Astrocyte of the cerebellum (primary cell): ENCODE measurements around the gene VPS4B.

ENCODE experiments used
- DNase-seq: peaks from one replicate; pipeline ENCODE4 v3.0.0-alpha.2; 2011; ENCODE audit warnings: low read depth
- H3K4me3 ChIP-seq: 2 replicates; pipeline ENCODE4 v1.5.1; 2011; ENCODE audit warnings: mild to moderate bottlenecking, low read depth, low read length, moderate library complexity
- CTCF ChIP-seq: IDR thresholded peaks from 2 replicates; pipeline ENCODE4 v1.5.1; 2012; ENCODE audit warnings: low read length, low read depth, moderate library complexity, mild to moderate bottlenecking; ENCODE audit errors: missing control alignments
- in situ Hi-C: cut with HindIII; loops from 2 replicates; pipeline ENCODE4 v1.10.0; 2017; ENCODE audit warnings: low sequenced_read_pairs

VPS4B gene

GRCh38 chr18:63399300-63399699 is 23.0 kb downstream of the VPS4B start:
- DNase-seq: no peak
- no peak for TF ChIP-seq CTCF
- no peak overlapping the region for H3K4me3 ChIP-seq
- in situ Hi-C loops: no loop called here

GRCh38 chr18:63397349-63397748 is 24.9 kb downstream of the VPS4B start:
- TF ChIP-seq CTCF: no peak
- in situ Hi-C loops: no loop called here
- no peak overlapping the region for H3K4me3 ChIP-seq
- DNase-seq: no peak

- H3K4me3 ChIP-seq: no peak overlapping the region
- TF ChIP-seq CTCF: no peak
- in situ Hi-C loops: no loop called here
- no peak for DNase-seq
Observed at GRCh38 chr18:63395503-63395902, 26.8 kb downstream of the VPS4B start.

GRCh38 chr18:63394954-63395353 is 27.3 kb downstream of the VPS4B start:
- no peak for TF ChIP-seq CTCF
- in situ Hi-C loops: no loop called here
- DNase-seq: no peak
- no peak overlapping the region for H3K4me3 ChIP-seq

- TF ChIP-seq CTCF: no peak
- H3K4me3 ChIP-seq: no peak overlapping the region
- DNase-seq: no peak
- in situ Hi-C loops: no loop called here
Observed at GRCh38 chr18:63387861-63388260, 34.4 kb downstream of the VPS4B start.

- in situ Hi-C loops: no loop called here
- H3K4me3 ChIP-seq: no peak overlapping the region
- no peak for TF ChIP-seq CTCF
- no peak for DNase-seq
Observed at GRCh38 chr18:63382843-63383242, 39.4 kb downstream of the VPS4B start.

- no peak for TF ChIP-seq CTCF
- no peak overlapping the region for H3K4me3 ChIP-seq
- DNase-seq: no peak
Observed at GRCh38 chr18:63379639-63379962, 42.7 kb downstream of the VPS4B start.

More at GRCh38 chr18:63379639-63379962, 42.7 kb downstream of the VPS4B start:
- in situ Hi-C loops: no loop called here
